ENCODE data around the gene WDR55. TPM values are rescaled to one million over a fixed set of nuclear protein-coding genes. Genes with fewer than 3 reads are reported as not detected.
A peak's percentile ranks its signal among the peaks of the same experiment; 100 is the strongest.

WDR55 gene
- total and polyA plus RNA-seq, 10 of the 15 experiments (the other 5 are each of a cell fraction or from before 2014, with no cell fraction given) = 3.4 to 27.8 (median 20.3) TPM

- Histone ChIP-seq H3K4me2 (ENCODE audit: control insufficient read depth, insufficient read depth) (peak within 1 kb of the TSS; percentile 88), H3K27ac (ENCODE audit: control insufficient read depth, insufficient read depth) (peak within 1 kb of the TSS; percentile 74), H3K27me3 (replicated peaks in 1 of 2; ENCODE audit: control insufficient read depth in 2 of 2, insufficient read depth in 2 of 2, low read length in 1 of 2) (no peaks in the 10 kb centered on the region), H2AFZ (ENCODE audit: control insufficient read depth, low read depth, low read length) (peak within 1 kb of the TSS; percentile 87), H3K9me3 (replicated peaks; ENCODE audit: control insufficient read depth, insufficient read depth, low read length) (no peaks in the 10 kb centered on the region), H3K4me1 (ENCODE audit: control insufficient read depth, insufficient read depth, low read length) (peaks cover 4% of the 10 kb centered on the region; the same call in 1 of the 2 replicates), H3K9ac (ENCODE audit: control insufficient read depth, insufficient read depth, low read length) (peak within 1 kb of the TSS; percentile 80), H3K79me2 (ENCODE audit: control insufficient read depth, insufficient read depth, low read length) (peaks cover 41% of the 10 kb centered on the region), H3K36me3 (ENCODE audit: control insufficient read depth in 2 of 2, insufficient read depth in 2 of 2, low read length in 1 of 2) (peaks cover 4 to 14% of the 10 kb centered on the region in 2 experiments), H3K4me3 (peak within 1 kb of the TSS; percentile 89), H4K20me1 (ENCODE audit: control insufficient read depth, insufficient read depth) (no peaks in the 10 kb centered on the region)
- DNase-seq (ENCODE audit: low read depth, low spot score) (peak; percentile 77), FAIRE-seq (peak; percentile 72), ATAC-seq (peak; percentile 96)
- RAD21 ChIA-PET (ENCODE audit: unreplicated experiment) = interaction anchor here (0.6 to 1.5 kb wide), 8 partner anchors 9 to 289 kb away, joined by 3 to 8 read pairs (median 4); partner anchors contain the start of genes IK, NDUFA2 and ZMAT2
- intact Hi-C loops (cut with micrococcal nuclease; ENCODE audit: unreplicated experiment) (loop anchor here (1.0 to 2.0 kb wide), 3 partner anchors 19 to 290 kb away; partner anchors contain the start of genes ANKHD1, IK and NDUFA2), in situ Hi-C loops (cut with MboI) (no loop called here)
- SMC1A ChIA-PET (ENCODE audit: uncharacterized antibody, unreplicated experiment) = interaction anchor here (0.9 to 3.6 kb wide), 10 partner anchors 9 to 480 kb away, joined by 3 to 16 read pairs (median 4); partner anchors contain the start of genes EIF4EBP3, IK, NDUFA2 and ZMAT2
- POLR2A ChIA-PET = interaction anchor here (0.8 to 1.7 kb wide), 11 partner anchors 9 to 290 kb away, joined by 3 to 15 read pairs (median 5); partner anchors contain the start of genes APBB3, IK, NDUFA2 and WDR55
- no TSS peak for BruUV-seq (replicated peaks)
- CTCF ChIA-PET = interaction anchor here (0.6 to 2.6 kb wide), 12 partner anchors 9 to 350 kb away, joined by 3 to 9 read pairs (median 4); partner anchors contain the start of genes ANKHD1 and ZMAT2
- WGBS (ENCODE audit: insufficient coverage, insufficient replicate concordance, low lambda C conversion rate, missing lambda C conversion rate) = 1% methylated on average over 61 of the region's 61 CpGs
- TF ChIP-seq MEF2B (IDR thresholded peaks at IDR 0.05; ENCODE audit: partially characterized antibody, poor library complexity, severe bottlenecking) (no peak), LARP7 (IDR thresholded peaks at IDR 0.05) (peak; percentile 51), RELB (IDR thresholded peaks at IDR 0.05; ENCODE audit: low read depth) (peak; percentile 82), ZBTB40 (IDR thresholded peaks at IDR 0.05; ENCODE audit: borderline replicate concordance) (peak; percentile 96), HDGF (IDR thresholded peaks at IDR 0.05) (no peak; the same call in 1 of the 2 replicates), MYB (IDR thresholded peaks at IDR 0.05; ENCODE audit: borderline replicate concordance, low read depth, low read length) (no peak), SUPT20H (IDR thresholded peaks at IDR 0.05; ENCODE audit: borderline replicate concordance, control insufficient read depth, low read depth, low read length) (no peak), HDAC2 (IDR thresholded peaks at IDR 0.05) (no peak), KAT2A (conservative IDR thresholded peaks at IDR 0.05; ENCODE audit: control insufficient read depth, low read depth, low read length) (no peak), FOXM1 (IDR thresholded peaks at IDR 0.05; ENCODE audit: low read depth, low read length) (no peak), ZNF217 (IDR thresholded peaks at IDR 0.05) (no peak), SMARCA5 (IDR thresholded peaks at IDR 0.05) (peak; percentile 65; the same call in 1 of the 2 replicates), KDM1A (IDR thresholded peaks at IDR 0.05; ENCODE audit: borderline replicate concordance) (no peak)
These were observed 26.5 kb downstream of the WDR55 start, which contains the start of the genes HARS1 and HARS2 for GRCh38 chr5:140690941-140691924. HARS1 (minus strand) TSS chr5:140691370; CDS start chr5:140691304, 66 bp downstream. HARS2 (plus strand) TSS chr5:140691455; CDS start chr5:140691649, 194 bp downstream.

All from GM12878 (cell line).